T-helper 1 cell treated with Interleukin-12 subunit alpha and Interleukin-12 subunit beta and Interleukin-4 antibody, amounts not matched to agents 30 ng/mL and 1 ng/mL, for 36 hours (primary cell): Measurements from ENCODE around the gene LXN. TPM values are rescaled to one million over a fixed set of nuclear protein-coding genes. Genes with fewer than 3 reads are reported as not detected.

ENCODE experiments used
- total RNA-seq: library from RNA; stranded (reverse); gene quantifications from 2 replicates; pipeline ENCODE4 v1.2.3, GENCODE V29; 2022

Gene LXN
- total RNA-seq, 1 donor from 2014 or later: 13.1 TPM

Other genes starting within 250 kb of the LXN start
- 0.80 TPM in 1 of 2 replicates, not detected in the other for gene MLF1, start 101.5 kb downstream of the LXN start, total RNA-seq
- 49.1 and 54.8 TPM in 2 replicates for gene GFM1, start 28.1 kb downstream of the LXN start, total RNA-seq
- gene RARRES1, start 59.8 kb upstream of the LXN start, total RNA-seq: not detected in 2 replicates
- 33.9 and 39.5 TPM in 2 replicates for gene MFSD1, start 129.4 kb upstream of the LXN start, total RNA-seq